Endometrium (tissue), 2 donors: ENCODE data around the gene ZNF688.
"Not testable (repeated sequence)": the region's sequence is repeated elsewhere in the genome, so short reads cannot be mapped to it uniquely, and the experiment has no call there.

ENCODE experiments used
- FAIRE-seq: peaks from 2 replicates; lab custom pipeline; 2012; peaks lifted over from hg19 to GRCh38; lab: Jason Lieb, UNC
- donor health status: control.
- donor health status: control.

ZNF688 gene

GRCh38 chr16:30571445-30572322 is at the start of gene ZNF688:
Gene ZNF688 (minus strand): TSS chr16:30571714. CDS start chr16:30571629, 85 bp downstream.
- peak; percentile 90 for FAIRE-seq

GRCh38 chr16:30620169-30620568 is 48.7 kb upstream of the ZNF688 start:
- no peak for FAIRE-seq

DNA sequence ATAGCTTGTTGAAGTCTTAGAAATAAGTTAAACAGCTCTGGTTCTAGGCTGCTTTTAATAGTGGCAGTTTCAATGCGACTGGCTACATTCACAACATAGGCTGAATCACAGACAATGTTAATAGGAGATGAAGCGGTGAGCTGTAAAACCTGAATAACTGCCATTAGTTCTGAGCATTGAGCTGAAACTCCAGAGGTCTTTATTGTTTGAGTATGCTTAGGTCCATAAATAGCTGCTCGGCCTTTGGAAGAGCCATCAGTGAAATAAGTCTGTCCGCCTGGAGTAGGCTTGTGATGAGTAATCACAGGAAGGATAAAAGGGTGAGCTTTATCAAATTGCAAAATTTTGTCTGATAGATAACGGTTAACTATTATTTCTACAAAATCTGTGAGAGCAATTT is 48.1 kb upstream of the ZNF688 start:
- no peak for FAIRE-seq

GRCh38 chr16:30619202-30619601 is 47.7 kb upstream of the ZNF688 start:
- FAIRE-seq: no peak

- FAIRE-seq: no peak
These were observed 44.0 kb upstream of the ZNF688 start for GRCh38 chr16:30615358-30616091.

DNA sequence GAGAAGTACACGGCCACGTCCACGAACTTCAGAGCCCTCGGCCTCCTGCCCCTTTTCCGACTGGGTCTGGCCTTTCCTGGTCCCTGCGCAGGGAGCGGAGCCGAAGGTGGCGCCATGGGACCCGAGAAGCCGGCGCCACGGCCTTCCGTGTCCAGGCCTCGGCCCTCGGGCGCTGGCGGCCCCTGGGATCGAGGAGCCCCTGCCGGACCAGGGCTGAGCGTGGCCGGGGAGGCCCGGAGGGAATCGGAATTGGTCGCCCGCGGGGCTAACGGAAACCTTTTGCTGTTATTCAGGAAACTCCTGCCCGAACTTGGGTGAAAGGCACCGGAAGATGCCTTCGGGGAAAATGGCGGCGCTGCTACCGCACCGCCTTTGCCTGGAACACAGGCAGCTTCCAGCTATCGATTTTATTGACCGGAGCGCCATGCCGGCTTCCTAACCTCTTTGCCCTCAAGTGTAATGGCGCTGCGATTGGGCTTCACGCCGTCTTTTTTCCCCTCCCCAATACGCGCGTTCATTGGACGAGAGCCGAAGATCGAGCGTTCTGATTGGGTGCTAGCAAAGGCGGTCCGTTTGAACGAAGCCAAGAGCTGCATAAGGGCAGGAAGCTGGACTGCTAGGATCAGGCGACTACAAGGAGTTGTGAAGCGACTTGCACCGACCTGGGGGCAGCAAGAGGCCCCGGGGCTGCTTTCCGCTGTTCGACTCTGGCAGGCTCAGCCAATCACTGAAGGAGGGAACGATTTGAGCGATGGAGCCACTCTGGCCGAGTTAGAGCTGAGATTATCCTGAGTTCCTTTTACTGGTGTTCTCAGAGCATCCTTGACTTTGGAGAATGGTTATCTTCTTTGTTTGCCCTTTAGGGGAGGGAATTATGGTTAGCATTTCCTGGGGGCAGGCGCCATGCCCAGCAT is 38.7 kb upstream of the ZNF688 start, which contains the start of gene ZNF689:
Gene ZNF689, minus strand, starts transcription at position 464 of the 914 bp plus-strand sequence. Its CDS starts 348 bp downstream, at position 116.
- FAIRE-seq: peak; percentile 67

GRCh38 chr16:30609002-30609925 is 37.8 kb upstream of the ZNF688 start:
- FAIRE-seq: no peak

DNA sequence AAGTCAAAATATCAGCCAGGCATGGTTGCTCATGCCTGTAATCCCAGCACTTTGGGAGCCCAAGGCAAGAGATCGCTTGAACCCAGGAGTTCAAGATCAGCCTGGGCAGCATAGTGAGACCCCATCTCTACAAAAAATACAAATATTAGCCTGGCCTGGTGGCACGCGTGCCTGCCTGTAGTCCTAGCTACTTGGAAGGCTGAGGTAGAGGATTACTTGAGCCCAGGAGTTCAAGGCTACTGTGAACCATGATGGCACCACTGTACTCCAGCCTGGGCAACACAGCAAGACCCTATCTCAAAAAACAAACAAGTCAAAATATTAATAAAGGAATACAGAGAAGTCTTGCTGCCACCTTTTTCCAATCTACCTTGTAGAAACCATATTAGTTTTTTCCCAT is 34.5 kb upstream of the ZNF688 start:
- FAIRE-seq: no peak

DNA sequence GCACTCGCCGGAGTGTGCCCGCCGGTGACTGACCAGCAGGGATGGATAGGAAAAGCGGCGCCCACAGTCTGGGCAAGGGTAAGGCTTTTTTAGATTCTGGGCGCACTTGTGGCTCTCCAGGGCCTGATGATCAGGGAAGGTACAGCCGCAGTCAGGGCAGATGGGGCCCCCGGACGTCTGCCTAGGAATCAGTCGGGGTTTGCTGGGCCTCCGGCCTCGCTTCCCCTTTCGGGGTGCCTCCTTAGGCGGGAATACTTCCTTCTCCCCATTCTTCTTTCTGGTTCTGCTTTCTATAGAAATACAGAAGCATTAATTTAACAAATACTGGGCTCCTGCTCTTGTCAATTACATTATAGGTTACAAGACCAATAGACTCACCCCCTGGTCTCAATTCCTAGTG is 33.6 kb upstream of the ZNF688 start:
- no peak for FAIRE-seq

DNA sequence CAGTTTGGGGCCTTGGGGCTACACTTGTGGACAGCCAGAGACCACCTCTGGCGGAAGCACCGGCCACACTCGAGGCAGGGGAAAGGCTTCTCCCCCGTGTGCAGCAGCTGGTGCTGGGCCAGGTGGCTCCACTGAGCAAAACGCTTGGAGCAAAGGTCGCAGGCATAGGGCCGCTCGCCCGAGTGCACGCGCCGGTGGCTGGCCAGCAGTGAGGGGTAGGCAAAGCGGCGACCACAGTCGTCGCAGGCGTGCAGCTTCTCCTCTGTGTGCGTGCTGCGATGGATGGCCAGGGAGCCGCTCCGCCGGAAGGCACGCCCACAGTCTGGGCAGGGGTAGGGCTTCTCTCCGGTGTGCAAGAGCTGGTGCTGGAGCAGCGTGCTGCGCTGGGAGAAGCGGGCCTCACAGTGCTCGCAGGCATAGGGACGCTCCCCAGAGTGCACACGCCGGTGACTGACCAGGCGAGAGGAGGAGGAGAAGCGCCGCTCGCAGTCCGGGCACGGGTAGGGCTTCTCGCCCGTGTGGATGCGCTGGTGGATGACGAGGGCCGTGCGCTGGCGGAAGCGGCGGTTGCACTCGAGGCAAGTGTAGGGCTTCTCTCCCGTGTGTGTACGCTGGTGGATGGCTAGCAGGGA is 32.9 kb upstream of the ZNF688 start:
- no peak for FAIRE-seq

GRCh38 chr16:30603945-30604315 is 32.4 kb upstream of the ZNF688 start:
- FAIRE-seq: no peak

DNA sequence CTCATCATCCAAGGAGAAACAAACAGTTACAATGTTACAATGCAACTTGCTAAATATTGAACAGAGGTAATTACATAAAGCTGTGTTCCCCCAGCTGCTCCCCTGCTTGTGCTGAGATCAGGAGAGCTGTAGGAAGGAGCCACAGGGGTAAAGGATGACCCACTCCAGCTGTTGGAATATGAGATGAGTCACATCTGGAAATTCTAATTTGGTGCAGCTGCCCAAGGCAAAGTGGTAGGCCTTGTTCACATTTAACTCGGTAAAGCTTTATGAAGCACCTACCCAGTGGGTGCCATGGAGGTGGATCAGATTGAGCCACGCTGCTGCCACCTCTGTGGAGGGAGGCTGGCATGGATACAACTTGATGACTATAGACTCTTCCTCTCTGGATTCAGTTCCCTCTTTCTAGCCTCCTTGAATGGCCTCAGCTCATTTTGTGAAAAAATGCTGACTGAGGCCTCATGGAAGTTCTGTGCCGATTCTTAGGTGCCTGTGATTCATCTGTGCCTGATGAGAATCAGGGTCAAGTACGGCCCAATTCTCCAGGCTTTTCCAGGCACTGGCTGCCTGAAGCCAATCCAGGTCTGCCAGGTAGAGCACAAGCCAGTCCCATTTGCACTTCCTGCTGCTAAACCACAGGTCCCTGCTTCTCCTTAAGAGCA is 31.2 kb upstream of the ZNF688 start:
- no peak for FAIRE-seq

DNA sequence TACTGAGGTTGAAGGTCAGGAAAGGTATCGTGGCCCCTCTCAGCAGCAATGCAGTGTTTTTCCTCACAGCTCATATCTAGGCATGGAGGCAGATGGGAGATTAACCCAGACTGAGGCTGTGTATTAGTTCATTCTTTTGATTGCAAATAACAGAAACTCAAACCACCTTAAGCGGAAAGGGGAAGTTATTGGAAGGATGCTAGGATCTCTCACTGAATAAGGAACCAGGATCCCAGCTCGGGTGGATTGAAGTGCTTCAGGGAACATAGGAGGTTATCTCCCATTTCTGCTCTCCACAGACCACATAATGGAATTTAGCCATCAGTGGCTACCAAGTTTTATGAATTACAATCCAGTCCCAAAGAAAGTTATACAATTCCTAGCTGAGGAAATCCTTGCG is 30.5 kb upstream of the ZNF688 start:
- FAIRE-seq: no peak

GRCh38 chr16:30600929-30601328 is 29.4 kb upstream of the ZNF688 start:
- FAIRE-seq: no peak

DNA sequence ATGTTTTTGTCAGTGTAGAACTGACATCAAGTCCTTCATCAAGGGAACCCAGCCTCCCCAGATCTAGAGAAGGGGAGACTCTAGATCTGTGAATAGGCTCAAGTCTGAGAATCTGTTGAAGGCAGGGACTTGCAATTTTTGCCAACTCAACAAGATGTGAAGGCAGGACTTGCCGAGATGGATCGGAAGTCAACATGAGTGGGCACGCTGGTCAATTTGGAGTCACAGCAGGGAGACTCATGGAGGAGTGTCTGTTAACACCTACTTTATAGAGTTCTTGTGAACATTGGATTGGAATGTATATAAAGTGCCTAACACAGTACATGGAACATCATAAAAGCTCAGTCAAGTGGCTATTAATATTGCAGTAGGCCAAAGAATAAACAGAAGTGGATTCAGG is 28.7 kb upstream of the ZNF688 start:
- FAIRE-seq: no peak

- no peak for FAIRE-seq
These were observed 21.4 kb upstream of the ZNF688 start for GRCh38 chr16:30592871-30593270.

GRCh38 chr16:30590869-30591268 is 19.4 kb upstream of the ZNF688 start:
- not testable (repeated sequence) for FAIRE-seq

DNA sequence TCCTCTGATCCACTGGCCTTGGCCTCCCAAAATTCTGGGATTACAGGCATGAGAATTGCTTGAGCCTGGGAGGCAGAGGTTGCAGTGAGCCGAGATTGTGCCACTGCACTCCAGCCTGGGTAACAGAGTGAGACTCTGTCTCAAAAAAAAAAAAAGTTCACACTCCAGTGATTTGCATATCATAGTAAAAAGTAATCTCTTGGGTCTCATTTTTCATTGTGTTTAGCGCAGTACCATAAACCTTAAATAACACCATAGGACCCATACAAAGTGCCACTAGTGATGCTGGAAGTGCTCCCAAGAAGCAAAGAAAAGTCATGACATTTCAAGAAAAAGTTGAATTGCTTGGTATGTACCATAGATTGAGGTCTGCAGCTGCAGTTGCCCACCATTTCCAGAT is 18.1 kb upstream of the ZNF688 start:
- not testable (repeated sequence) for FAIRE-seq

GRCh38 chr16:30588651-30589050 is 17.1 kb upstream of the ZNF688 start:
- no peak for FAIRE-seq
